Choroid plexus epithelial cell (primary cell): ENCODE data around the gene POGK.
A peak's percentile ranks its signal among the peaks of the same experiment; 100 is the strongest.

ENCODE experiments used
- DNase-seq: peaks from one replicate; pipeline ENCODE4 v3.0.0-alpha.2; 2010; ENCODE audit warnings: low read depth
- H3K4me3 ChIP-seq: 2 replicates; pipeline ENCODE4 v1.5.1; 2011; ENCODE audit warnings: low read depth, mild to moderate bottlenecking, control low read depth, low read length, moderate library complexity
- TF ChIP-seq, protein P1 (sequence below): conservative IDR thresholded peaks from 2 replicates; pipeline ENCODE4 v1.5.1; 2011; ENCODE audit warnings: low read depth, mild to moderate bottlenecking, control low read depth, inconsistent platforms, low read length, moderate library complexity

Gene POGK

DNA sequence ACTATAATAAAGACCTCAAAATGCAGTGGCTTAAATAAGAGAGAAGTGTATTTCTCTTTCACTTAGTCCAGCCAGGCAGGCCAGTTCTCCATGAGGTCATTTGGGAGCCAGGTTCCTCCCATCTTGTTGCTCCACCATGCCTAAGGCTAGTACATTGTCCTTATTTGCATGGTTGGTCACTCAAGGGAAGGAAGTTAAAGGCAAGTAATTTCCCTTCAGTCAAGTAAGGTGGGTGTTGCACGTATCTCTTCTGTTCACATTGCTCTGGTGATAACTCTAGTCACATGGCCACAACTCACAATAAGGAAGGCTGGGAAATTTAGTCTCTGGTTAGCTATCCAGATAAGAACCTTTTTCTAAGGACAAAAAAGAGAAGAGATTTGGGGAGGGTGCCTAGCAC, 64.0 kb downstream of the POGK start:
- no peak for DNase-seq
- TF ChIP-seq, protein P1, sequence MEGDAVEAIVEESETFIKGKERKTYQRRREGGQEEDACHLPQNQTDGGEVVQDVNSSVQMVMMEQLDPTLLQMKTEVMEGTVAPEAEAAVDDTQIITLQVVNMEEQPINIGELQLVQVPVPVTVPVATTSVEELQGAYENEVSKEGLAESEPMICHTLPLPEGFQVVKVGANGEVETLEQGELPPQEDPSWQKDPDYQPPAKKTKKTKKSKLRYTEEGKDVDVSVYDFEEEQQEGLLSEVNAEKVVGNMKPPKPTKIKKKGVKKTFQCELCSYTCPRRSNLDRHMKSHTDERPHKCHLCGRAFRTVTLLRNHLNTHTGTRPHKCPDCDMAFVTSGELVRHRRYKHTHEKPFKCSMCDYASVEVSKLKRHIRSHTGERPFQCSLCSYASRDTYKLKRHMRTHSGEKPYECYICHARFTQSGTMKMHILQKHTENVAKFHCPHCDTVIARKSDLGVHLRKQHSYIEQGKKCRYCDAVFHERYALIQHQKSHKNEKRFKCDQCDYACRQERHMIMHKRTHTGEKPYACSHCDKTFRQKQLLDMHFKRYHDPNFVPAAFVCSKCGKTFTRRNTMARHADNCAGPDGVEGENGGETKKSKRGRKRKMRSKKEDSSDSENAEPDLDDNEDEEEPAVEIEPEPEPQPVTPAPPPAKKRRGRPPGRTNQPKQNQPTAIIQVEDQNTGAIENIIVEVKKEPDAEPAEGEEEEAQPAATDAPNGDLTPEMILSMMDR: no peak
- H3K4me3 ChIP-seq: no peak overlapping the region

DNA sequence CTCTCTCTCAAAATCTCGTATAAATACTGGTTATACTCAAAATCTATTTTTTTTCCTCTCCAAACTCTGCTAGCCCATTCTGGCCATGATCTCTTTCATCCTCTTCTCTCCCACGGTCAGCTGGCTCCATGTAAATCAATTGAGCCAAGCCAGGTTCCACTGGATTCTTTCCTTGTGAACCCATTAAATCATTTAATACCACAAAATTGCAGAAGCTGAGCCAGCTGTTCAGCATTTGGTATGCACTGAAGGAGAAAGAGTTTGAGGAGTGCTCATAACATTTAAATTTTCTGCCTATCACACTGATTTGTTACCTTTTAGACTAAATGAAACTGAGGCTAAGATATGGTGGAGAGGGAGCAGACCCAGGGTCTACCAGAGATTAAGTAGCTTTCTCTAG, 65.9 kb downstream of the POGK start:
- no peak overlapping the region for H3K4me3 ChIP-seq
- no peak for DNase-seq
- TF ChIP-seq, protein P1: no peak

DNA sequence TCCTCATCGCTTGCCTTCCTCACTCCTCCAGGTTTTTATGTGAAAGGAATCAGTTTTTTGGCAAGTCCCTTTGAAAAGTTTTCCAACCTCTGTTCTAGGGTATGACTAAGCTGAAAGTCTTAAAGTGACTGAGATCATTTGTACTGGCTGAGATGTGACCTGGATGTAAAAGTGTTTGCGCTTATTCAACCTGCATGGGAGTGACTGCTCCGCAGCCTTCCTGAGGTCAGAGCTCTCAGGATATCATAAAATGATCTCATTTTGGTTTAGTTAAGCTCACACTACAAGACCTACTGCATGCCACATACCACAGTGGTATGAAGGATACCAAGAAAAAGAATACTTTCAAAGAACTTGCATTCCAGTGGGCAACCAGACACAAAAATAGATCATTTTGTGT, 66.6 kb downstream of the POGK start:
- TF ChIP-seq, protein P1: no peak
- DNase-seq: peak; percentile 69

More for the DNA sequence above, 66.6 kb downstream of the POGK start:
- no peak overlapping the region for H3K4me3 ChIP-seq
